ENCODE data around the gene CACNA1G. TPM values are rescaled to one million over a fixed set of nuclear protein-coding genes. Genes with fewer than 3 reads are reported as not detected.
A peak's percentile ranks its signal among the peaks of the same experiment; 100 is the strongest.

The CACNA1G gene
- total and polyA plus RNA-seq, 4 donors: under 0.01 to 0.14 (median 0.01) TPM; not detected in 1

DNA sequence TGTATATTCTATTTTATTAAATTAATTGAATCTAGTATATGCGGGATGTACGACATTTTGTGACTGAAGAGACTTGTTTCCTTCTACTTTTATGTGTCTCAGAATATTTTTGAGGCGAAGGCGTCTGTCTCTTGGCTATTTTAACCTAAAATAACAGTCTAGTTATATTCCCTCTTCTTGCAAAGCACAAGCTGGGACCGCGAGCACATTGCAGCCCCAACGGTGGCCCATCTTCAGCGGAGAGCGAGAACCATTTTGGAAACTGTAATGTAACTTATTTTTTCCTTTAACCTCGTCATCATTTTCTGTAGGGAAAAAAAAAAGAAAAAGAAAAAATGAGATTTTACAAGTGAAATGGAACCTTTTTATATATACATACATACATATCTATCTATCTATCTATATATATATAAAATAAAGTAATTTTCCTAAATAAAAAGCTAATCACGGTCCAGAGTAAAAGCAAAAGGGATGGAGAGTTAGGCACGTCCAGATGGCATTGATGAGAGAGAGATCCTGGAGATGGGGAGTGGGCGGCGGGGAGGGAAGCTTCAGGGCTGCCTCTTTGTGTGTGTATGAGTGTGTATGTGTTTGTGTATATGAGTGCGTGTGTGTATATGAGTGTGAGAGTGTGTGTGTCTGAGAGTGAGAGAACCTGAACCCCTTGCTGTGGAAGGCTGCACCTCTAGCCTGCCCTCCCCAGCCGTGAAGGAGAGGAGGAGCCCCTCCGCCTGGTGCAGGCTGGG, 66.7 kb downstream of the CACNA1G start:
- DNase-seq (ENCODE audit: low spot score): no peak
- TF ChIP-seq HNF4A (conservative IDR thresholded peaks at IDR 0.05): no peak
- TF ChIP-seq, protein P1, sequence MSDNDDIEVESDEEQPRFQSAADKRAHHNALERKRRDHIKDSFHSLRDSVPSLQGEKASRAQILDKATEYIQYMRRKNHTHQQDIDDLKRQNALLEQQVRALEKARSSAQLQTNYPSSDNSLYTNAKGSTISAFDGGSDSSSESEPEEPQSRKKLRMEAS (IDR thresholded peaks at IDR 0.05): no peak
- TF ChIP-seq GABPA (IDR thresholded peaks at IDR 0.05 in 1 of 2, conservative IDR thresholded peaks at IDR 0.05 in 1 of 2): no peak
- TF ChIP-seq, protein P2, sequence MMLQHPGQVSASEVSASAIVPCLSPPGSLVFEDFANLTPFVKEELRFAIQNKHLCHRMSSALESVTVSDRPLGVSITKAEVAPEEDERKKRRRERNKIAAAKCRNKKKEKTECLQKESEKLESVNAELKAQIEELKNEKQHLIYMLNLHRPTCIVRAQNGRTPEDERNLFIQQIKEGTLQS (IDR thresholded peaks at IDR 0.05): no peak
- TF ChIP-seq, protein P3, sequence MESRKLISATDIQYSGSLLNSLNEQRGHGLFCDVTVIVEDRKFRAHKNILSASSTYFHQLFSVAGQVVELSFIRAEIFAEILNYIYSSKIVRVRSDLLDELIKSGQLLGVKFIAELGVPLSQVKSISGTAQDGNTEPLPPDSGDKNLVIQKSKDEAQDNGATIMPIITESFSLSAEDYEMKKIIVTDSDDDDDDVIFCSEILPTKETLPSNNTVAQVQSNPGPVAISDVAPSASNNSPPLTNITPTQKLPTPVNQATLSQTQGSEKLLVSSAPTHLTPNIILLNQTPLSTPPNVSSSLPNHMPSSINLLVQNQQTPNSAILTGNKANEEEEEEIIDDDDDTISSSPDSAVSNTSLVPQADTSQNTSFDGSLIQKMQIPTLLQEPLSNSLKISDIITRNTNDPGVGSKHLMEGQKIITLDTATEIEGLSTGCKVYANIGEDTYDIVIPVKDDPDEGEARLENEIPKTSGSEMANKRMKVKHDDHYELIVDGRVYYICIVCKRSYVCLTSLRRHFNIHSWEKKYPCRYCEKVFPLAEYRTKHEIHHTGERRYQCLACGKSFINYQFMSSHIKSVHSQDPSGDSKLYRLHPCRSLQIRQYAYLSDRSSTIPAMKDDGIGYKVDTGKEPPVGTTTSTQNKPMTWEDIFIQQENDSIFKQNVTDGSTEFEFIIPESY (IDR thresholded peaks at IDR 0.05): no peak
- TF ChIP-seq FOXA2 (IDR thresholded peaks at IDR 0.05): no peak
- TF ChIP-seq NR2F2 (IDR thresholded peaks at IDR 0.05): no peak
- H3K27ac ChIP-seq (ENCODE audit: low read depth in 1 of 2, low read length in 2 of 2): peak overlapping the region; percentile 55 to 58
- H3K27me3 ChIP-seq (ENCODE audit: control insufficient read depth in 4 of 4, insufficient read depth in 4 of 4, low read length in 3 of 4): no peaks in the 10 kb centered on the region
- no peaks in the 10 kb centered on the region for H3K36me3 ChIP-seq (ENCODE audit: control insufficient read depth in 4 of 4, insufficient read depth in 3 of 4, low read depth in 1 of 4, low read length in 3 of 4)
- H3K9ac ChIP-seq (ENCODE audit: low read depth in 1 of 2, low read length in 2 of 2): no peak overlapping the region
- H3K4me1 ChIP-seq (ENCODE audit: control insufficient read depth in 4 of 4, insufficient read depth in 4 of 4, low read length in 3 of 4): peaks cover 5 to 22% (median 13%) of the 10 kb centered on the region in 4 donors
- no peaks in the 10 kb centered on the region for H3K9me3 ChIP-seq (ENCODE audit: control insufficient read depth in 4 of 4, low read length in 3 of 4)
- no peak overlapping the region for H3K4me3 ChIP-seq (ENCODE audit: low read depth in 1 of 3, low read length in 3 of 3)
- 88% methylated on average over 17 of the region's 17 CpGs for WGBS

DNA sequence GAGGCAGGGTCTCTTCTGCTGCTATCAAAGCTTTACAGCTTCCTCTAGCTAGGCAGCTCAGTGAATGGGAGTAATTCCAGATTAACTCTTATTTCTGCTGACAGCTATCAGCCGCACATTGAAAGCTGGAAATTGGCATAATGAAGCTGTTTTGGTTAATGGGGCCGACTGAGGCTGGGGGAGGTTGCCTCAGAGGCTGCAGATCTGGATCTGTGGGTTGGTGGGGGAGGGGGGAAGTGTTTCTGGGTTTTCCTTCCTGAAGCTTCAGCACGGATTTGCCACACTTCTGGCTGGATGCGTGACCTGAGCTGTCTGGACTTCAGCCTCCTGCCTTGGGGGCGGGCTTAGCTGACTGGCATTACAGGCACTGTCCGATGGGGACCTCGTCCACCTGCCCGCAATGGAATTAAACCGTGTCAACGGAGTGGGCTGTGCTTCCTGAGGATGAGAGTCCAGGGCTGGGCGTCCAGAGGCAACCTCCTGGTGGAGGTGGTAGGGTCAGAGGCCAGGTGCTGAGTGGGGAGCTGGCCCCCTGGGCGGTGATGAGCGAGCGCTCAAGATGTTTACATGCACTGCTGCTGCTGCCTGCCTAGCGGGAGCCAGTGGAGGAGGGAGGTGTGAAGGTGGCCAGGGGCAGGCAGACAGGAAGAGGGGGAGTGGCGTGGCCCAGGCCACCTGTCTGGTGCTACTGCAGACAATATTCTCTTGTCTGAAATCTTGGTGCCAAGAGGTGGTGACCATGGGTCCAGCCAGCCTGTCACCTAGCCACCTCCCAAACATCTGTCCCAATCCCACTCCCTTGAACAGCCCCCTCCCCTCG, 67.5 kb downstream of the CACNA1G start:
- peak overlapping the region; percentile 55 to 58 for H3K27ac ChIP-seq (ENCODE audit: low read depth in 1 of 2, low read length in 2 of 2)
- no peaks in the 10 kb centered on the region for H3K27me3 ChIP-seq (ENCODE audit: control insufficient read depth in 4 of 4, insufficient read depth in 4 of 4, low read length in 3 of 4)
- H3K4me1 ChIP-seq (ENCODE audit: control insufficient read depth in 4 of 4, insufficient read depth in 4 of 4, low read length in 3 of 4): peaks cover 5 to 22% (median 13%) of the 10 kb centered on the region in 4 donors
- DNase-seq (ENCODE audit: low spot score): peak; percentile 62
- H3K9ac ChIP-seq (ENCODE audit: low read depth in 1 of 2, low read length in 2 of 2): no peak overlapping the region
- peak overlapping the region in 1 of 3 donors; percentile 3 for H3K4me3 ChIP-seq (ENCODE audit: low read depth in 1 of 3, low read length in 3 of 3)
- WGBS: 14% methylated on average over 17 of the region's 17 CpGs
- peak; percentile 60 to 78 for TF ChIP-seq RXRA (IDR thresholded peaks at IDR 0.05)
- TF ChIP-seq, protein P4, sequence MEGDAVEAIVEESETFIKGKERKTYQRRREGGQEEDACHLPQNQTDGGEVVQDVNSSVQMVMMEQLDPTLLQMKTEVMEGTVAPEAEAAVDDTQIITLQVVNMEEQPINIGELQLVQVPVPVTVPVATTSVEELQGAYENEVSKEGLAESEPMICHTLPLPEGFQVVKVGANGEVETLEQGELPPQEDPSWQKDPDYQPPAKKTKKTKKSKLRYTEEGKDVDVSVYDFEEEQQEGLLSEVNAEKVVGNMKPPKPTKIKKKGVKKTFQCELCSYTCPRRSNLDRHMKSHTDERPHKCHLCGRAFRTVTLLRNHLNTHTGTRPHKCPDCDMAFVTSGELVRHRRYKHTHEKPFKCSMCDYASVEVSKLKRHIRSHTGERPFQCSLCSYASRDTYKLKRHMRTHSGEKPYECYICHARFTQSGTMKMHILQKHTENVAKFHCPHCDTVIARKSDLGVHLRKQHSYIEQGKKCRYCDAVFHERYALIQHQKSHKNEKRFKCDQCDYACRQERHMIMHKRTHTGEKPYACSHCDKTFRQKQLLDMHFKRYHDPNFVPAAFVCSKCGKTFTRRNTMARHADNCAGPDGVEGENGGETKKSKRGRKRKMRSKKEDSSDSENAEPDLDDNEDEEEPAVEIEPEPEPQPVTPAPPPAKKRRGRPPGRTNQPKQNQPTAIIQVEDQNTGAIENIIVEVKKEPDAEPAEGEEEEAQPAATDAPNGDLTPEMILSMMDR (IDR thresholded peaks at IDR 0.05; ENCODE audit: low read depth, low read length, missing input control): peak; percentile 18
- peak; percentile 40 to 55 for TF ChIP-seq RAD21 (IDR thresholded peaks at IDR 0.05)
- TF ChIP-seq HNF4A (conservative IDR thresholded peaks at IDR 0.05): peak; percentile 89 to 90
- TF ChIP-seq, protein P1 (IDR thresholded peaks at IDR 0.05): no peak
- peak; percentile 80 for TF ChIP-seq HNF4G (IDR thresholded peaks at IDR 0.05)
- TF ChIP-seq, protein P3 (IDR thresholded peaks at IDR 0.05): no peak
- TF ChIP-seq TAF1 (conservative IDR thresholded peaks at IDR 0.05): no peak
- peak; percentile 89 for TF ChIP-seq SP1 (IDR thresholded peaks at IDR 0.05)
- TF ChIP-seq, protein P5, sequence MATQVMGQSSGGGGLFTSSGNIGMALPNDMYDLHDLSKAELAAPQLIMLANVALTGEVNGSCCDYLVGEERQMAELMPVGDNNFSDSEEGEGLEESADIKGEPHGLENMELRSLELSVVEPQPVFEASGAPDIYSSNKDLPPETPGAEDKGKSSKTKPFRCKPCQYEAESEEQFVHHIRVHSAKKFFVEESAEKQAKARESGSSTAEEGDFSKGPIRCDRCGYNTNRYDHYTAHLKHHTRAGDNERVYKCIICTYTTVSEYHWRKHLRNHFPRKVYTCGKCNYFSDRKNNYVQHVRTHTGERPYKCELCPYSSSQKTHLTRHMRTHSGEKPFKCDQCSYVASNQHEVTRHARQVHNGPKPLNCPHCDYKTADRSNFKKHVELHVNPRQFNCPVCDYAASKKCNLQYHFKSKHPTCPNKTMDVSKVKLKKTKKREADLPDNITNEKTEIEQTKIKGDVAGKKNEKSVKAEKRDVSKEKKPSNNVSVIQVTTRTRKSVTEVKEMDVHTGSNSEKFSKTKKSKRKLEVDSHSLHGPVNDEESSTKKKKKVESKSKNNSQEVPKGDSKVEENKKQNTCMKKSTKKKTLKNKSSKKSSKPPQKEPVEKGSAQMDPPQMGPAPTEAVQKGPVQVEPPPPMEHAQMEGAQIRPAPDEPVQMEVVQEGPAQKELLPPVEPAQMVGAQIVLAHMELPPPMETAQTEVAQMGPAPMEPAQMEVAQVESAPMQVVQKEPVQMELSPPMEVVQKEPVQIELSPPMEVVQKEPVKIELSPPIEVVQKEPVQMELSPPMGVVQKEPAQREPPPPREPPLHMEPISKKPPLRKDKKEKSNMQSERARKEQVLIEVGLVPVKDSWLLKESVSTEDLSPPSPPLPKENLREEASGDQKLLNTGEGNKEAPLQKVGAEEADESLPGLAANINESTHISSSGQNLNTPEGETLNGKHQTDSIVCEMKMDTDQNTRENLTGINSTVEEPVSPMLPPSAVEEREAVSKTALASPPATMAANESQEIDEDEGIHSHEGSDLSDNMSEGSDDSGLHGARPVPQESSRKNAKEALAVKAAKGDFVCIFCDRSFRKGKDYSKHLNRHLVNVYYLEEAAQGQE (IDR thresholded peaks at IDR 0.05): peak; percentile 22
- no peaks in the 10 kb centered on the region for H3K9me3 ChIP-seq (ENCODE audit: control insufficient read depth in 4 of 4, low read length in 3 of 4)
- no peaks in the 10 kb centered on the region for H3K36me3 ChIP-seq (ENCODE audit: control insufficient read depth in 4 of 4, insufficient read depth in 3 of 4, low read depth in 1 of 4, low read length in 3 of 4)

All from liver (tissue), 9 donors.